HG02884 (cell line): Measurements from ENCODE around the gene TTLL1.
"Not testable (repeated sequence)": the region's sequence is repeated elsewhere in the genome, so short reads cannot be mapped to it uniquely, and the experiment has no call there.

Source experiments
- ATAC-seq: cut with Tn5 transposase; IDR thresholded peaks from one replicate; pipeline ENCODE4 v1.9.1; 2021; ENCODE audit warnings: mild to moderate bottlenecking, moderate library complexity; ENCODE audit not compliant: unreplicated experiment

Gene TTLL1

DNA sequence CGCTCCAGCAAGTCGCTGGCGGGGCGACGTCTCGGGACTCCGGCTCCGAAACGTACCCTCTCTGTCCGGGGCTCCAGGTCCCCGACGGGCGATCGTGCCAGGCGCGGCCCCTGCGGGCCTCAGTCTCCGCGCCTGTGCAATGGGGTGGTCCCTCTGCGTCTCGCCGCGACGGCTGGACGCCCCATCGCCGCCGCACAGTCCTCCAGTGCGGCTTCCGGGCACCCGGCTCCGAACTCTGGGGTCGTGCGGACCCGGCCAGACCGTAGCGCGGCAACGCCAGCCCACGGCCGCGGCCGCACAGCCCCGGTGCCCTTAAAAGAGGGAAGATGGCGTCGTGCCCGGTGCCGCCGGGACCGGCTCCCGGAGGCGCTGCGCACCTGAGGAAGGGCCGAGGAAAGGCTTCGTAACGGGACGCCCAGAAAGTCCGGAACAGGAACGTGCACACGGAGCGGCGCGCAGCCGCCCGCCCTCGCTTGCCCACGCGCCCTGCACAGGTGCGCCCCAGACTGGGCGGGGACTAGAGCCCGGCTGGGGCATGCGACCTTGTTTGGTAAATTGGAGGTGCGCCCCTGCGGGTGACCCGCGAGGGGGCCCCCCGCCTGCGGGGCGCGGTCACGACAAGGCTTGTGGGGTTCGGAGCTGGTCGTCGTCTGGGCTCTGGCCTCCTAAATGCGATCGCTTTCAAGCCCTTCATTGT lies 21.9 kb upstream of the TTLL1 start:
- no peak for ATAC-seq

DNA sequence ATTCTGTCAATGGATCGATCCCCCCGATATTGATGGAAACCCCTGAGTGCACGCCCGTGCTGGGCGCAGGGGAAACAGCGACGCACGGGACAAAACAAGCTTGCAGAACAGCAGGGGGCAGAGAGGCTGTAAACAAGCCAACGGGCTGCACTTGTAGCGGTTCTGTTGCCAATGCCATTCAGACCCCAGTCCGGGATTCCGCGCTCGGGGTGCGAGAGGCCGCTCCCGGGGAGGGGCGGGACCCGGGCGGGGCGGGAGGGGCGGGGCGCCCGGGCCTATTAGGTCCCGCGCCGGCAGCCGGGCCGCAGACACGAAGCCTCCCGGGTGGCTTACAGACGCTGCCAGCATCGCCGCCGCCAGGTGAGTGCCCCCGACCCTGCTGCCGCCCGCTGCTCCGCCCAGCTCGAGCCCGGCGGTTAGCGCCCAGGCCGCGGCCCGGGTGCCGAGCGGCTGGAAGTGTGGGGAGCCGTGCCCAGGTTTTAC lies 21.3 kb upstream of the TTLL1 start, which contains the start of gene BIK:
Gene BIK (plus strand): TSS at position 307 of the 483 bp plus-strand sequence. CDS start 13,273 bp downstream, outside the sequence.
- no peak for ATAC-seq

DNA sequence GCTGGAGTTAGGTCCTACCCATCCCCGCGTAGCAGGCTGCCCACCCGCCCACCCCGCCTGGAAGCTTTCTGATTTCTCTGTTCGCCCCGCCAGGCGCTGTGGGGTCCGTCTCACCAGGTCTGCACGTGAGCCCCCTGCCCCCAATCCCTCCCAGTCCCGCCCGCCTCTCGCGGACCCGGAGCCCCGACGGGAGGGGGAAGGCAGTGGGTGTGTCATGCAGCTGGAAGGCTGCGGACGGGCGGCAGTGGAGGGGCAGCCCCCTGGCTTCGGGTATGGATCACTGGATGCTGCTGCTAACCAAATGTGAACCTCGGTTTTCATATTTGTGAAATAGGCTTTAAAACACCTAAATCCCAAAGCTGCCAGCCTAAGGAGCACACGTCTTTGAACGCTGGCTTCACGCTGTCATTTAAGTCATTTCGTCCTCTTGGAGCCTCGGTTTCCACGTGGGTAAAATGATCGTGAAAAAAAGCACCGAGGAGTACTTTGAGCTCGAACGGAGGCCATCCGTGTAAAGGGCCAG lies 20.8 kb upstream of the TTLL1 start:
- ATAC-seq = no peak

DNA sequence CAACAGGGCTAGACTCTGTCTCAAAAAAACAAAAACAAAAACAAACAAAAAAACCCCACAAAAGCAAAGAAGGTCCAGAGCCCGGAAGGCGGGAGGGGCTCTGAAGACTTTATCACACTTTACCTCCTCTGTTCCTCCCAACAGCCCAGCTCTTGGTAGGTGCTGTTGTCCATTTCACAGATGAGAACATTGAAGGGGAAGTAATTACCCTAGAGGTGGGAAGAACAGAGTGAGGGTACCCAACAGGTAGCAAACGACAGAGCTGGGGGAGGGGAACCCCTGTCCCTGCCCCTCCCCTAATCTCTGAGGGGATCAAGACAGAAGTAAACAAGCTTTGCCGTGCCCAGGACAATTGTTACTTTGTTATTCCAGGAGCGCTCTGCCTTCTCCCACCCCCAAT lies 20.3 kb upstream of the TTLL1 start:
- no peak for ATAC-seq

DNA sequence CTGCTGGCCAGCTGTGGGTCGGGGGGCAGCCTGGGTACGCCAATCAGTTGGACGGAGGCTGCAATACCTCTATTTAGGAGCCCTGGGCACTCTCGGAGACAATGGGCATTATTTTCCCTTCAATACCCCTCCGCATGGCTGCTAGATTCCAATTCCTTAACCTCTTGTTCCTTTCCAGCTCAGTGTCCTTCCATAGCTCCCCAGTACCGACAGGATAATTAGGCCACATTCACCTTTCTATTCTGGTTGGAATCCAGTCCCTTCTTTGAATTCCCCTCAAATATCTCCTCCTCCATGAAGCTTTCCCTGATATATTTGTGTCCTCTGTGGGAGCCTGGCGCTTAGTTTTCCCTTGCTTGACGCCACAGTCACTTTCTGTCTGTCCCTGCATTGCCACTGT lies 17.1 kb upstream of the TTLL1 start:
- no peak for ATAC-seq

DNA sequence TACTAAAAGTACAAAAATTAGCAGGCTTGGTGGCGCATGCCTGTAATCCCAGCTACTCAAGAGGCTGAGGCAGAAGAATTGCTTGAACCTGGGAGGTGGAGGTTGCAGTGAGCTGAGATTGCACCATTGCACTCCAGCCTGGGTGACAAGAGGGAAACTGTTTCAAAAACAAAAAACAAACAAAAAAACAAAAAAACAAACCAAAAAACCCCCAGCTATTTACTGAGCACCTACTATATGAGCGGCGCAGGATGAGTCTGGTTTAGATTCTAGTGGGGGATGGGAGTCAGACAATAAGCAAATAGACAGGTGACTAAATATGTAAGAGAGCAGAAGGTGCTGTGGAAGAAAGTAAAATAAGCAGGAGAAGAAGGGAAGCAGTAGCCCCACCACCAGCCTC lies 15.8 kb upstream of the TTLL1 start:
- ATAC-seq = not testable (repeated sequence)

DNA sequence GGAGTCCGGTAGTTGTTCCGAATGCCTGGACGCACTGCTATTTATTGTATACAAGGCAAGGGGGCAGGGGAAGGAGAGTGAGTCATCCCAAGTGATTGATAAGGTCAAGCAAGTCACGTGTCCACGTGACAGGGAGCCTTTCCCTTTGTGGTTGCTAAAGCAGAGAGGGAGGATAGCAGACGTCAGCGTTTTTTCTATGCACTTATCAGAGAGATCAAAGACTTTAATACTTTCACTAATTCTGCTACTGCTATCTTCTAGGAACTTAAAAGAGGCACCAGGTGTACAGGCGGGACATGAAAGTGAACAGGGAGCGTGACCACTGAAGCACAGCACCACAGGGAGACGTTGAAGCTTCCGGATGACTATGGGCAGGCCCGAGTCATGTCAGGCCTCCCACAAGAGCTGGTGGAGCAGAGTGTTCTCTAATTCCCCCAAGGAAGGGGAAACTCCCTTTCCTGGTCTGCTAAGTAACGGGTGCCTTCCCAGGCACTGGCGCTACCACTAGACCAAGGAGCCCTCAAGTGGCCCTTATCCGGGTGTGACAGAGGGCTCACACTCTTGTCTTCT lies 14.9 kb upstream of the TTLL1 start:
- not testable (repeated sequence) for ATAC-seq

DNA sequence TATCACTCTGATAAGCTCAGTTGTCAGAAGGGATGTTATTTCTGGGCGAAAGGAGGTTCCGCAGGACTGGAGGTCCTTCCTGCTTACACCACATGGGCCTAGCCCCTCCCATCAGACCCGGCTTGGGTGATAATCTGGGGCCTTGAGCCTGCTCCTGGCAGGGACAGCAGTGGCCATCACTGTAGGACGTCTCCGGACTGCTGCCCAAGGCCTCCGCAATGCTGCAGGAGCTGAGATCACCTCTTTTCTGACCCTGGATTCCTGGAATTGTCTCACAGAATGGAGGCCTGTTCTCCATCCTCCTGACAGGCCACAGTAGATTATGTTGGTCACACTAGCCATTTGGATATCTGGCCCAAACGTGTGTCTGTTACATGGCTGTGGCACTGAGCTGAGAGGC lies 12.1 kb upstream of the TTLL1 start:
- no peak for ATAC-seq

DNA sequence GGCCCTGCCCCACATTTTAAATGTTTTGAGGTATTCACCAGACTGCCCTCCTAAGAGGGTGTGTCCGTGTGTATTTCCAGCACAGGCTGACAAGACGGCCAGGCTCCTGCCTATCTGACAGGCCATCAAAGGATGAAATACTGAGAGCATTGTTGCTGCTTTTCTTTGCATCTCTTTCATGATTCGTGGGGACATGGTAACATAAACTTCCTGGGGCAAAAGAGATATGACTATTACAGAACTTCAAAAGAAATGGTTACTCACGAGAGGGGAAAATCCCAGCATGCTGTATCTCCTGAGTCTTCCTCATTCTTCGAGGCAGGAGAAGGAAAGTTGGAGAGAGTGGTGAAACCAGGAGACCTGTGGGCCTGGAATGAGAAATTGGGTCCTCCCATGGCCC lies 11.0 kb upstream of the TTLL1 start:
- ATAC-seq = no peak

DNA sequence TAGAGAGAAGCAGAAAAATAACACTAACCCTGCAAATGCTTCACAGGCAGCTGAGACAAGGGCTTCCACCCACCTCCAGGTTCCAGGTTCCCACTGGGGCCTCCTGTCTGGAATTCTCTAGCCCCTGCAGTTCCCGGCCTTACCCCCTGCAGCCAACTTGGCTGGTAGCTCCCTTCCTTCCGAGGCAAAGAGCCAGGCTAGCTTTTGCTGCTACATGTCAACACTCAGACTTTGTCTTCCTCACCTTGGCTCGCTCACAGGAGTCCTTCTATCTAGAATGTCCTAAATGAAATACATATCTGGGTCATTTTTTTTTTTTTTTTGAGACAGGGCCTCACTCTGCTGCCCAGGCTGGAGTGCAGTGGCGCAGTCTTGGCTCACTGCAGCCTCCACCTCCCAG lies 9.9 kb upstream of the TTLL1 start:
- ATAC-seq = no peak

DNA sequence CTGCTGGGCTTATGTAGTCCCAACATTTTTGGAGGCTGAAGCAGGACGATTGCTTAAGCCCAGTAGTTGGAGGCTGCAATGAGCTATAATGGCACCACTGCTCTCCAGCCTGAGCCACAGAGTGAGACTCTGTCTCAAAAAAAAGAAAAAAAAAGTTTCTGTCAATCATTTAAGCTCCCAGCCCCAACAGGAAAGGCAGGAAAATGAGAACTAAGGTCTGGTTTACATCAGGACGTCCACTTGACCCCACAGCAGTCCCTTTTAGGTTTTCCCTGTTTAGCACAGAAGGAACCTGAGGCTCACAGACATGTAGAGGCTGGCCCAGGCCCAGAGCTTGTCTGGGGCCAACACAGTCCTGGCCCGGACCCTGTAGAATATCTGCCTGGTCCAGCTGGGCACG lies 9.2 kb upstream of the TTLL1 start:
- ATAC-seq = no peak

DNA sequence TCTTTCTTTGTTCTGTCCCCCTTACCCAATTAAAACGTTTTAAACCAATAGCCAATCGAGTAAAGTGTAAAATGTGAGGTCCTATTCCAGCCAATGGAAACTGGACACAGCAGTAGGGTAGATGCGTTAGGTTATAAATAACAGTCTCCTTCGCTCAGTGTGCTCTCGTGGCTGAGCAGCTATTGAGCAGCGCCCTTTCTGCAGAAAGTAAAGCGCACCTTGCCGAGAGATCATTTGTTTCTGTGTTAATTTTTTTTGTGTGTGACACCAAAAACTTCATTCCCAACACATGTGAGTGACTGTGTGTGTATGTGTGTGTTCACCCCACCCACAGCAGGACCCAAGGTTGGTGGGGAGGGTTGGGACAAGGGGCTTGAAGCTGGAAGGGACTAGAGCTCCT lies 7.2 kb upstream of the TTLL1 start:
- ATAC-seq = no peak

DNA sequence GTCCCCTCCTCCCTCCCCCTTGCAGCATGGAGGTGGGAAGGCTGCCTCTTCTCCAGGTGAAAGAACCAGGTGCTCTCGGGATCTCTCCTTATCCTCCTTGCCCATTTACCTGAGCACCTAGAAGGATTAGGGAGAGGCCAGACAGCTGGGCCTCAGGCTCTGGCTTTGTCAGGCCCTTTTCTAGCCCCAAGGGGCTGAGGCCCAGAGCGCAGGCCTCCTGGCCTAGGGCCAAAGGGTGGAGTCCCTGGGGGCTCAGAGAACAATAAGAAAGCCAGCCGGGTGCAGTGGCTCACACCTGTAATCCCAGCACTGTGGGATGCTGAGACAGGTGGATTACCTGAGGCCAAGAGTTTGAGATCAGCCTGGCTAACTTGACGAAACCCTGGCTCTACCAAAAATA lies 5.4 kb upstream of the TTLL1 start:
- ATAC-seq = no peak

DNA sequence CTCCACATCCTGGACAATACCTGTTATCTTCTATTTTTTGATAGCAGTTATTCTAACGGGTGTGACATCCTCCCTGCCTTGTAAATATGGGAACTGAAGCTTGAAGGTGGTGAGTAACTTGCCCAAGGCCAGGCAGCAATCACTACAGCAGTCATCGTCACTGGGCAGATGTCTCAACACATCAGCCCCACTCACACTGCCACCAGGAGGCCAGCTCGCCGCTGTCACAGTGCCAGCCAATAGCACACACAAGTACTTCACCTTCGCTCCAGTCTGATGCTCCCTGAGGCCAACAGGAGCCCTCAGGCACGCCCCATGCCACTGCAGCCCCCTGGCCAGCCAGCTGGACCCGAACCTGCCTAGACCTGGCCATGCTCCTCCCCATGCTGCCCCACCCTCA lies 4.9 kb upstream of the TTLL1 start:
- ATAC-seq = no peak

DNA sequence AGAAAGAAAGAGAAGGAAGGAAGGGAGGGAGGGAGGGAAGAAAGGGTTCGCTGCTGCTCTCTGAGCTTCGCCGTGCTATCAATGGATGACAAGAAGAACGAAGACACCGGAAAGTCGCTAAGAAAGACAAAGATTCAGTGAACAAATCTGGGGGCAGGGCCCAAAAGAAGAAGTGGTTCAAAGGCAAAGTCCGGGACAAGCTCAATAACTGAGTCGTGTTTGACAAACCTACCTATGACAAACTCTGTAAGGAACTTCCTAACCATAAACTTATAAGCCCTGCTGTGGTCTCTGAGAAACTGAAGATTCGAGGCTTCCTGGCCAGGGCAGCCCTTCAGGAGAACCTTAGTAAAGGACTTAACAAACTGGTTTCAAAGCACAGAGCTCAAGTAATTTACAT lies 2.9 kb upstream of the TTLL1 start:
- ATAC-seq = no peak

DNA sequence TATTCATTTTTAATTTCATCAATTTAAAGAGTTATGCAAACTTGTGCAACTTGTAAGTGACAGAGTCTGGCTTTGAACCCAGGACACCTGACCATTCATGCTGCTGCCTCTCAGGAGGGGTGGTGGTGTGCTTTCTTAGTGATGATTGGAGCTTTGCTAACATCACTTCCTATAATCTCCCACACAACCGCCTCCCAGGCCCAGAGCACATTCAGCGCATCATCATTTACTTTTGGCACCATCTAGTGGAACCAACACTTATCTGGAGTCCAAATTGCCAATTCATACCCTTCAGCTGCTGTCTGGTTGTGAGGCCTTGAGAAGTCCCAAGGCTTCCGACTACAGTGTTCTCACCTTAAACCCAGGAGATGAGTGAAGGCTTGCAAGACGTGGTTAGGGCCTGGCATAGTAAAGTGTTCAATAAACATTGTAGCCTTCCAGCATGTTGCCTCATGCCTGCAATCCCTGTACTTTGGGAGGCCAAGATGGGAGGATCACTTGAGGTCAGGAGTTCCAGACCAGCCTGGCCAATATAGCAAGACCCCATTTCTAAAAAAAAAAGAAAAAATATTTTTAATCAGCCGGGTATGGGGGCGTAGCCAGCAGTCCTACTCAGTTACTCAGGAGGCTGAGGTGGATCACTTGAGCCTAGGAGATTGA lies 1.1 kb upstream of the TTLL1 start:
- ATAC-seq = no peak

DNA sequence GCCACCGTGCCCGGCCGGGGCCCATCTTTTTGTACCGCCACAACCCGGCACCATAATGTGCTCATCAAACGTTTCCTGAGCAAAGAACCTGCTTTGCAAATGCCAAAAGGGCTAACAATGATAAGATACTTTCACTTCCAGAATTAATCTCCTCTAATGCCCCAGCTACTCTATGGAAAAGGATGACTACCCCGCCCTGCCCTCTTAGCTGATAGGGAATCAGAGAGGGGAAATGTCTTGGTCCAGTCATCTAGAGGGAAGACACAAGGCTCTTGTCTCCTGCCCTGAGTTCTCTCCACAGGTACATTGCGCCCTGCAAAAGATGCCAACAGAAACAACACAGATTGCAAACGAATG lies 586 bp downstream of the TTLL1 start:
- no peak for ATAC-seq

DNA sequence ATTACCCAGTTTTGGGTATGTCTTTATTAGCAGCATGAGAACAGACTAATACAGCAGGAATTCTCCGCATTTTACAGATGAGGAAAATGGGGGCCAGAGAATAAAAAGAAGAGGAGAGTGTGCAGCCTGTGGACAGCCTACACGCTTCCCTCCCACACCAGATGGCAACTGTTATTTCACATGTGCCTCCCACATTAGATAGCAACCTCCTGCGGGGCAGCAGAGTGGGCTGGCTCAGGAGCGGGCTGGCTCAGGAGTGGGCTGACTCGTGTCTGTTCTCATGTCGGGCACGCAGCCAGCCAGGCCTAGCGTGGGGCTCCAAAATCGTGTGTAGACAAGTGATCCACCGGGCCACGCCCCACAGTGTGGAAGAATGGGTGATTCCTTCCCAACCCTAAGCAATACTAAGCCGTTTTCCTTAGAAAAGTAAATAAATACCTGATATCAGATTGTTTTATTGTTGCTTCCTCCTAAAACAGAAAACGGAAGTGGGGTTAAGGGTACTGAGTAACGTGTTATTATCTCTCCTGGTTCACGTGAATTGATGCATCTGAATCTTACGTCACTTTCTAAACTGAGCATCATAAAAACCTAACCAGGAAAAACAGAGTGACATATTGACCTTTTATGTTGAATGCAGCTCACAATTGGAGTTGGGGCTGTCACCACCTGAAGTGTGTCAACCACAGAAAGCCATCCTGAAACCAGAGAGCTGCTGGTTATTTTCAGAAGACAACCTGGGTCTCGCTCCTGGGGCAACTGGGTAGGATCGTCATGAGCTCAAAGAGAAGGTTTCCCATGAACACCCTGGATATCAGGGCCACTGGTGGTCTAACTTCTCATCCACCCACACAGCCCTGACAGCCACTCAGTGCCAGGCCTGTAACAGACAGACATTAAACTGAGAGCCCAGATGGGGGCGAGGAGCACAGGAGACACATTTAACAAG lies 3.3 kb downstream of the TTLL1 start:
- no peak for ATAC-seq

DNA sequence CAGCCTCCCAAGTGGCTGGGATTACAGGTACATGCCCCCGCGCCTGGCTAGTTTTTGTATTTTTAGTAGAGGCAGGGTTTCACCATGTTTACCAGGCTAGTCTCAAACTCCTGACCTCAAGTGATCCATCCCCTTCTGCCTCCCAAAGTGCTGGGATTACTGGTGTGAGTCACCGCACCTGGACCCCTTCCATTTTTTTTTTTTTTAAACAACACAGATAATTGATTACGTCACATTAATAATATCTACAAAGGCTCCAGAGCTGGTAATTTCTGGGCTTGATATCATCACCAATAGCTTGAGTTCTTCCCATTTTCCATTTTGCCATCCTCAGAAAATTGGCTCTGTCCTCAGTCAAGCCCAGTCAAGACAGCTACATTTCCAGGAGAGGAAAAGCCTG lies 7.2 kb downstream of the TTLL1 start:
- ATAC-seq = no peak

DNA sequence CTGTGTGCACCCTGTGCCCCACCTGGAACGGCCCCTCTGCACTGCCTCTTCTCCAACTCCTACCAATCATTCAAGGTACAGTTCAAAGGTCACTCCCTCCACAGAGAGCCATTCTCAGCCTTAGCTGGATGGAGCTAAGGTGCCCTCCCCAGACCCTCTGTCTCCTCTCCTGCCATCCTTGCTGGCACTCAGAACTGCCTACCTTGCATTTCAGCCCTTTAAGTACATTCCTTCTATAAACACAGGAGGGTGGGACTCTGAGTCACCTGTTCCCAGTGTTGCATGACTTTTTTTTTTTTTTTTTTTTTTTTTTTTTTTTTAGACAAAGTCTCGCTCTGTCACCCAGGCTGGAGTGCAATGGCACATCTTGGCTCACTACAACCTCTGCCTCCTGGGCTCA lies 8.6 kb downstream of the TTLL1 start:
- no peak for ATAC-seq

DNA sequence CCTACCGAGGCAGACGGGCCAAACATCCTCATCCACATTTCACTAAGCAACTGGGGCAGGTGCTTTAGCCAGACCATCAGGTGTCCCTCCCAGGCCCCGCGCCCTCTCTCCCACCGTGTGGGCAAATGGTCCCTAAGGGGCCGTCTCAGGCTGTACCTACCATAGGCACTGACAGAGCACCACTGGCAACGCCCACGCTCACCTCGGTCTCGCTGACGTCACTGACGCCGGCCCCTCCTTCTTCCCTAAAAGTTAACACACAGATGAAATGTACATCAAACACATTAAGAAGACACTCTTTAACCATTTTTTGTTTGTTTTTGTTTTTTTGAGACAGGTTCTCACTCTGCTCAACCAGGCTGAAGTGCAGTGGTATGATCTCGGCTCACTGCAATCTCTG lies 9.4 kb downstream of the TTLL1 start:
- ATAC-seq = no peak
